ENCODE results near the gene TUNAR. TPM values are rescaled to one million over a fixed set of nuclear protein-coding genes. Genes with fewer than 3 reads are reported as not detected.

TUNAR gene
- total RNA-seq, 4 donors from 2014 or later, result 0.10 TPM; not detected in 3

- no peak for DNase-seq (ENCODE audit: low spot score in 2 of 2)
- TF ChIP-seq POLR2A (IDR thresholded peaks at IDR 0.05) (no peak), CTCF (IDR thresholded peaks at IDR 0.05) (no peak)
- no peak overlapping the region for H3K4me3 ChIP-seq (ENCODE audit: low read depth, poor library complexity, severe bottlenecking)
- 46 to 48% methylated on average over 10 of the region's 10 CpGs for WGBS, 2 donors
- intact Hi-C loops (cut with DNase I; ENCODE audit: low total_unique reads), result no loop called here
These were observed 19.1 kb downstream of the TUNAR start for GRCh38 chr14:95895720-95896119.

DNA sequence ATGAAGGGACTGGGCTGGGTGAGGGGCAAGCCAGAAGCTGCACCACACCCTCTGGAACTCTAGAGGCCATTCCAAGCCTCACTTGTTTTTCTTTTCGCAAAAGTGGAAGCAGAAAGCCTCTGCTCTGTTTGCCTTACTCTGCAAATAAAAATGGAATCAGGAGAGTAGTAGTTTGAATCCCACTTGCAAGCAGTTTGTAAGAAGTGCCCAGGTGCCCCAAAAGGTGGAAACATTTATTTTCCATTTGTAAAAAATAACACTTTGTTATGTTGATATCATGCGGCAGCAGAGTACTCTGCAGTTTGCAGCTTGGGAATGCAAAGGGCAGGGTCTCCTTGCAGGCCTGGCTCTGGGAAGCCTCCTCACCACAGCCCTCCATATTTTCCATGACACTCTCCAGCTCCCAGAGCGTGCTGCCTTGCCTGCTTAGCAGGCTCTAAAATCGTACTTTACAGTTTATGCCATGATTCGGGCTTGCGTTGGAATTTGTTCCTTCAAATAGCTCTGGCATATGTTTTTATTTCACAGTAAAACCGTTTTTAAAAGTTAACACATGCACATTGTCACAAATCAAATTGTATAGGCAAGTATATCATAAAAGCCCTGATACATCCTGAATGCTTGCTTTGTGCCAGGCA lies 20.0 kb downstream of the TUNAR start:
- 48 to 56% methylated on average over 7 of the region's 7 CpGs for WGBS, 2 donors
- DNase-seq (ENCODE audit: low spot score in 2 of 2), result no peak
- H3K4me3 ChIP-seq (ENCODE audit: low read depth, poor library complexity, severe bottlenecking), result no peak overlapping the region
- TF ChIP-seq CTCF (IDR thresholded peaks at IDR 0.05) (no peak), POLR2A (IDR thresholded peaks at IDR 0.05) (no peak)
- intact Hi-C loops (cut with DNase I; ENCODE audit: low total_unique reads), result no loop called here

GRCh38 chr14:95897280-95897679 lies 20.6 kb downstream of the TUNAR start:
- 74 to 82% methylated on average over 3 of the region's 3 CpGs for WGBS, 2 donors
- intact Hi-C loops (cut with DNase I; ENCODE audit: low total_unique reads), result no loop called here
- TF ChIP-seq CTCF (IDR thresholded peaks at IDR 0.05) (no peak), POLR2A (IDR thresholded peaks at IDR 0.05) (no peak)
- DNase-seq (ENCODE audit: low spot score in 2 of 2), result no peak
- no peak overlapping the region for H3K4me3 ChIP-seq (ENCODE audit: low read depth, poor library complexity, severe bottlenecking)

GRCh38 chr14:95901054-95901453 lies 24.4 kb downstream of the TUNAR start:
- no peak for DNase-seq (ENCODE audit: low spot score in 2 of 2)
- 64 to 82% methylated on average over 6 of the region's 6 CpGs for WGBS, 2 donors
- intact Hi-C loops (cut with DNase I; ENCODE audit: low total_unique reads), result no loop called here
- H3K4me3 ChIP-seq (ENCODE audit: low read depth, poor library complexity, severe bottlenecking), result no peak overlapping the region
- TF ChIP-seq CTCF (IDR thresholded peaks at IDR 0.05), result no peak
- no peak for TF ChIP-seq POLR2A (IDR thresholded peaks at IDR 0.05)

GRCh38 chr14:95902273-95902826 lies 25.7 kb downstream of the TUNAR start:
- WGBS, 2 donors, result 75 to 84% methylated on average over 10 of the region's 10 CpGs
- intact Hi-C loops (cut with DNase I; ENCODE audit: low total_unique reads), result no loop called here
- H3K4me3 ChIP-seq (ENCODE audit: low read depth, poor library complexity, severe bottlenecking), result no peak overlapping the region
- TF ChIP-seq POLR2A (IDR thresholded peaks at IDR 0.05), result no peak
- no peak for TF ChIP-seq CTCF (IDR thresholded peaks at IDR 0.05)
- no peak for DNase-seq (ENCODE audit: low spot score in 2 of 2)

- WGBS, 2 donors, result 83 to 88% methylated on average over 5 of the region's 5 CpGs
- DNase-seq (ENCODE audit: low spot score in 2 of 2), result no peak
- no peak overlapping the region for H3K4me3 ChIP-seq (ENCODE audit: low read depth, poor library complexity, severe bottlenecking)
- TF ChIP-seq POLR2A (IDR thresholded peaks at IDR 0.05) (no peak), CTCF (IDR thresholded peaks at IDR 0.05) (no peak)
- intact Hi-C loops (cut with DNase I; ENCODE audit: low total_unique reads), result no loop called here
These were observed 26.5 kb downstream of the TUNAR start for GRCh38 chr14:95903165-95903564.
